Heart left ventricle (tissue), 16 donors: ENCODE measurements around the gene NECTIN2. TPM values are rescaled to one million over a fixed set of nuclear protein-coding genes. Genes with fewer than 3 reads are reported as not detected.

Source experiments
- ATAC-seq, 4 donors: fragments of 200-7000 bp; cut with Tn5 transposase; one replicate each; pipeline ENCODE4 v1.9.1; 2020 to 2022; ENCODE audit warnings: moderate library complexity in 4 of 4, mild to moderate bottlenecking in 3 of 4, moderate number of reproducible peaks in 1 of 4
- DNase-seq, 5 donors: peaks; one replicate each; pipeline ENCODE4 v3.0.0-alpha.2; 2020
- H3K27ac ChIP-seq, 12 donors: fragments of 200-600 bp; sonication (generic) in 4 of 12; one replicate each; pipeline versions ENCODE4 v1.5.0 to v1.8.0; 2016 to 2022; ENCODE audit warnings: mild to moderate bottlenecking in 2 of 12
- H3K27me3 ChIP-seq, 9 donors: fragments of 200-600 bp; sonication (generic) in 2 of 9; one replicate each; pipeline versions ENCODE4 v1.5.1 to v1.8.0; 2016 to 2022; ENCODE audit warnings: mild to moderate bottlenecking in 3 of 9
- H3K36me3 ChIP-seq, 9 donors: fragments of 200-600 bp; sonication (generic) in 2 of 9; one replicate each; pipeline versions ENCODE4 v1.5.0 to v1.8.0; 2018 to 2022; ENCODE audit warnings: mild to moderate bottlenecking in 2 of 9
- H3K4me1 ChIP-seq, 12 donors: fragments of 200-600 bp; sonication (generic) in 4 of 12; one replicate each; pipeline versions ENCODE4 v1.5.0 to v1.8.0; 2016 to 2022; ENCODE audit warnings: mild to moderate bottlenecking in 3 of 12
- H3K4me3 ChIP-seq, 12 donors: fragments of 200-600 bp; sonication (generic) in 4 of 12; one replicate each; pipeline versions ENCODE4 v1.5.0 to v1.8.0; 2017 to 2022; ENCODE audit warnings: mild to moderate bottlenecking in 9 of 12, moderate library complexity in 4 of 12
- H3K9me3 ChIP-seq, 12 donors: fragments of 200-600 bp; sonication (generic) in 4 of 12; one replicate each; pipeline versions ENCODE4 v1.5.0 to v1.8.0; 2016 to 2022; ENCODE audit warnings: mild to moderate bottlenecking in 1 of 12
- POLR2A ChIP-seq, 2 donors: fragments of 450-650 bp; IDR thresholded peaks; one replicate each; pipeline ENCODE4 v1.6.1; 2017; ENCODE audit warnings: antibody characterized with exemption in 2 of 2, mild to moderate bottlenecking in 2 of 2, moderate library complexity in 2 of 2
- WGBS, 4 donors: extraction: QIAGEN DNeasy Blood & Tissue Kit in 2 of 4; methylation state at CpG; one replicate each; pipeline versions ENCODE4 v1.1.5 to v1.1.7; 2013 to 2018; 5-methylcytosine and 5-hydroxymethylcytosine counted together
- intact Hi-C, 10 donors: fragments of 100-400 bp; cut with DNase I; formaldehyde crosslinking; loops; one replicate each; pipeline versions ENCODE4 v1.11.1 to v1.14.2; 2022
- polyA plus RNA-seq, 2 donors: library from polyadenylated mRNA; stranded (reverse); fragments of 200-250 nt; gene quantifications; one replicate each; pipeline ENCODE4 v1.2.3, GENCODE V29; 2013
- total RNA-seq, 9 donors: library from RNA; depleted of rRNA in 2 of 9; stranded (reverse); fragments of >200 nt in 2 of 9; fragmentation: NEBNext Ultra II Directional in 3 of 9; extraction: Animal tissue kit (Norgen Biotek cat#: 25700) in 3 of 9; gene quantifications; one replicate each; pipeline versions ENCODE4 v1.1.0 to v1.2.4, GENCODE V29; 2016 to 2023
- TF ChIP-seq, protein P1 (sequence below), 12 donors: fragments of 200-600 bp; sonication (generic) in 4 of 12; IDR thresholded peaks; one replicate each; pipeline versions ENCODE4 v1.5.0 to v1.8.0; 2018 to 2022; ENCODE audit warnings: antibody characterized with exemption in 12 of 12, mild to moderate bottlenecking in 5 of 12
- donor health status: ischemic (EF 13 %, LVEDD 7.1; RV severe dilation, severe dysfunction).
- donor health status: healthy with polysubstance abuse.
- donor health status: DM: no; HTN: yes; CAD: no.
- donor health status: DM: no; HTN: no; CAD: no.
- donor health status: ischemic (EF 25% LVEDD 6.9; RV normal size, moderate dysfunction).
- donor health status: ischemic (EF 25% LVEDD 5.7; RV mildly dilated, moderate dysfunction).
- donor health status: healthy.
- donor health status: DM: yes; HTN: yes; CAD: no.
- donor health status: ischemic (EF 35%, LVEDD 5.7; RV mildly dilated, moderate dysfunction).
- donor health status: nonischemic (EF 11% LVEDD 7.7; RV severe dilation, severe dysfunction).
- donor health status: DM: yes; HTN: yes; CAD: no.
- donor health status: PGD.
- donor health status: ischemic (EF 29% LVEDD 5.4; RV normal size, mild dysfunction).
- donor health status: nonischemic (EF 23%, LVEDD 6.1; RV moderate dilation, normal function).

Gene NECTIN2
- total and polyA plus RNA-seq, 11 donors: 37.0 to 99.6 (median 57.6) TPM

DNA sequence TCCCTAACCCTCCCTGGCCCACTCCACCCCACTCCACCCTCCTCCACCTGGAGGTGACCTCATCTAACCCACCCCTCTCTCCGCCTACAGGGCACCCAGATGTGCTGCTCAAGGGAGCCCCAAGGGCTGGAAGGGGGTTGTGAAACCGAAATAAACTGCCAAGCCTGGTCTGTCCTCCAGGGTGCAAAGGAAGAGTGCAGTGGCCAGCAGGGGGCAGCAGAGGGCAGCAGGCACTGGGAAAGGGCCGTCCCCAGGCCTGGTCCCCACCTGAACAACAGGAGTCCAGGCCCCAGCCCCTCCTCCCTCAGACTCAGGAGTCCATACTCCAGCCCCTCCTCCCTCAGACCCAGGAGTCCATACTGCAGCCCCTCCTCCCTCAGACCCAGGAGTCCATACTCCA is 45.6 kb upstream of the NECTIN2 start:
- DNase-seq: peak; percentile 85 to 92 (median 88)

DNA sequence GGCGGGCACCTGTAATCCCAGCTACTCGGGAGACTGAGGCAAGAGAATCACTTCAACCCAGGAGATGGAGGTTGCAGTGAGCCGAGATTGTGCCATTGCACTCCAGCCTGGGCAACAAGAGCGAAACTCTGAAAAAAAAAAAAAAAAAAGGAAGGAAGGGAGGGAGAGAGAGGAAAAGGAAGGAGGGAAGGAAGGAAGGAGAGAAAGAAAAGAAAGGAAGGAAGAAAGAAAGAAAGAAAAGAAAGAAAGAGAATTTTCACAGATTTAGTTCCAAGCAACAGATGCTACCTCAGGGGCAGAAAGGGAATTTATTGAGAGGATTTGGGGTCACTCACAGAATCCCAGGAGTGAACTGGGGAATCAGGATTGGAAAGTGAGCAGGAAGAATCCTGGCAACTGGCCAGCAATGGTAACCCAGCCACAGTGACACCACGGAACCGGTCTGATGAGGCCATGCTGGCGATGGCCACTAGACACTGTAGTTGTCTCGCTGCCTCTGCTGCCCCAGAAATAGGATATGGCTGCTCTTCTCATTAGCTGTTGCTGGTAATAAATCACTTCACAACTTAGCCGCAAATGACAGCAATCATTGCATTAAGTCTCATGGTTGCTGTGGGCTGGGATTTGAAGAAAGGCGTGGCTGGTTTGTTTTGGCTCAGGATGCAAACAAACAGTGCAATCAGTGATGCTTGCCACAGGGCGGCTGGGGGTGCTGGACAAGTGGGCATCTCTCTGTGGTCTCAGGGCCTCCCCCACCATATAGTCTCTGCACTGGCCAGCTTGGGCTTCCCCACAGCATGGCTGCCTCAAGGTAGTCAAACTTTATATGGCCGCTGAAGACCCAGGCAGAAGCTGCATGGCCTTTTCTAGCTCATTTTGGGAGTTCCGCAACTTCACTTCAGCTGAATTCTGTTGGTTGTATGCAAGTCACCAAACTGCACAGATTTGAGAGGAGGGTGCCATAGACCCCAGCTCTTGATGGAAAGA is 42.4 kb upstream of the NECTIN2 start:
- H3K9me3 ChIP-seq: no peaks in the 10 kb centered on the region
- intact Hi-C loops: loop anchor here in 1 of 10 donors (5.0 kb wide), 1 partner anchor 149 kb away; no protein-coding TSS in a partner anchor
- H3K4me3 ChIP-seq: no peak overlapping the region
- H3K27me3 ChIP-seq: no peaks in the 10 kb centered on the region
- no peak overlapping the region for H3K27ac ChIP-seq
- ATAC-seq: no peak
- no peak for DNase-seq
- 81 to 84% (median 84%) methylated on average over 13 of the region's 13 CpGs for WGBS, 4 donors
- no peak for TF ChIP-seq POLR2A (IDR thresholded peaks at IDR 0.05)
- TF ChIP-seq, protein P1, sequence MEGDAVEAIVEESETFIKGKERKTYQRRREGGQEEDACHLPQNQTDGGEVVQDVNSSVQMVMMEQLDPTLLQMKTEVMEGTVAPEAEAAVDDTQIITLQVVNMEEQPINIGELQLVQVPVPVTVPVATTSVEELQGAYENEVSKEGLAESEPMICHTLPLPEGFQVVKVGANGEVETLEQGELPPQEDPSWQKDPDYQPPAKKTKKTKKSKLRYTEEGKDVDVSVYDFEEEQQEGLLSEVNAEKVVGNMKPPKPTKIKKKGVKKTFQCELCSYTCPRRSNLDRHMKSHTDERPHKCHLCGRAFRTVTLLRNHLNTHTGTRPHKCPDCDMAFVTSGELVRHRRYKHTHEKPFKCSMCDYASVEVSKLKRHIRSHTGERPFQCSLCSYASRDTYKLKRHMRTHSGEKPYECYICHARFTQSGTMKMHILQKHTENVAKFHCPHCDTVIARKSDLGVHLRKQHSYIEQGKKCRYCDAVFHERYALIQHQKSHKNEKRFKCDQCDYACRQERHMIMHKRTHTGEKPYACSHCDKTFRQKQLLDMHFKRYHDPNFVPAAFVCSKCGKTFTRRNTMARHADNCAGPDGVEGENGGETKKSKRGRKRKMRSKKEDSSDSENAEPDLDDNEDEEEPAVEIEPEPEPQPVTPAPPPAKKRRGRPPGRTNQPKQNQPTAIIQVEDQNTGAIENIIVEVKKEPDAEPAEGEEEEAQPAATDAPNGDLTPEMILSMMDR (IDR thresholded peaks at IDR 0.05): no peak
- H3K36me3 ChIP-seq: no peaks in the 10 kb centered on the region
- peaks cover 0 to 20% (median 11%) of the 10 kb centered on the region in 12 donors for H3K4me1 ChIP-seq

More for the DNA sequence above, 45.6 kb upstream of the NECTIN2 start:
- Histone ChIP-seq H3K27ac (no peak overlapping the region), H3K36me3 (no peaks in the 10 kb centered on the region), H3K9me3 (no peaks in the 10 kb centered on the region), H3K27me3 (no peaks in the 10 kb centered on the region), H3K4me1 (peaks cover 0 to 23% (median 14%) of the 10 kb centered on the region in 12 donors), H3K4me3 (no peak overlapping the region)
- TF ChIP-seq, protein P1 (IDR thresholded peaks at IDR 0.05): peak; percentile 86 to 96 (median 91)
- no peak for TF ChIP-seq POLR2A (IDR thresholded peaks at IDR 0.05)
- ATAC-seq: peak; percentile 82 to 90 (median 88)
- WGBS, 4 donors: 0 to 10% (median 5%) methylated on average over 2 to 3 of the region's 3 CpGs
- intact Hi-C loops: loop anchor here in 6 of 10 donors (1.0 to 5.0 kb wide), 4 partner anchors 44 to 152 kb away; no protein-coding TSS in a partner anchor

DNA sequence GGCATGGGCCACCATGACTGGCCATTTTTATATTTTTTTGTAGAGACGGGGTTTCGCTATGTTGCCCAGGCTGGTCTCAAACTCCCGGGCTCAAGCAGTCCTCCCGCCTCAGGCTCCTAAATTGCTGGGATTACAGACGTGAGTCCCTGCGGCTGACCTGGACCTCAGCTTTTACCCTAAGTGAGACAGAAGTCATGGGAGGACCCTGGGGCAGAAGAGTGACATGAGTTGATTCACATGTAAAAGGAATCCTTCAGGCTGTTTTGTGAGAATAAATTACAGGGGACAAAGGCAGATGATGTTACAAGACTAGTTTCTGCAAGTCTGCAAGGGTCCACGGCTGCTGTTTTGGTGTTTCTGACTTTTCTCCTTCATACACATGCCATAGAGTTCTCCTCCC is 39.8 kb upstream of the NECTIN2 start:
- no peak overlapping the region for H3K27ac ChIP-seq
- H3K9me3 ChIP-seq: no peaks in the 10 kb centered on the region
- intact Hi-C loops: no loop called here
- peaks cover 0 to 2% (median 1%) of the 10 kb centered on the region in 9 donors for H3K36me3 ChIP-seq
- TF ChIP-seq POLR2A (IDR thresholded peaks at IDR 0.05): no peak
- TF ChIP-seq, protein P1 (IDR thresholded peaks at IDR 0.05): no peak
- no peak for ATAC-seq
- H3K4me1 ChIP-seq: peaks cover 0 to 36% (median 19%) of the 10 kb centered on the region in 12 donors
- WGBS, 4 donors: 87 to 94% (median 90%) methylated on average over 7 of the region's 7 CpGs
- no peak overlapping the region for H3K4me3 ChIP-seq
- peaks cover 0 to 8% (median 0%) of the 10 kb centered on the region in 9 donors for H3K27me3 ChIP-seq
- DNase-seq: no peak

DNA sequence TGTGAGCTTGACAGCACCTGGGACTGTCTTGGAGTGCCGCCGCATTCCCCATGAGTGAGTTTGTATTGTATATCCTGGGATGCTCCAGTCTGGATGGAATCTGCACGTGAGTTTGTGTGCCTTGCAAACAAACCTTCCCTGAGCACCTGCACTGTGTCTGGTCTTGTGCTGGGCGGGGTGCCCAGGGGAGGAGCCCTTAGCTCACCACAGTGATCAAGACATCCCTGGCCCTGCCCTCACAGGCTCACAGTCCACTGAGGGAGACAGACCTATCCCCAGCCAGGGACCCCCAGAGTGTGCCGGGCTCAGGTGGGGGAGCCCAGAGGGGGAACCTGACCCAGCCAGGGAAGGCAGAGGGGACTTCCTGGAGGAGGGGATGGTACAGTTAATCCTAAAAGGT is 38.9 kb upstream of the NECTIN2 start:
- H3K36me3 ChIP-seq: peaks cover 0 to 11% (median 4%) of the 10 kb centered on the region in 9 donors
- peaks cover 0 to 8% (median 0%) of the 10 kb centered on the region in 9 donors for H3K27me3 ChIP-seq
- H3K27ac ChIP-seq: peak overlapping the region in 3 of 12 donors; percentile 82 to 87 (median 86)
- ATAC-seq (peak in 1 of 4 donors; percentile 11), DNase-seq (no peak)
- H3K4me3 ChIP-seq: no peak overlapping the region
- H3K9me3 ChIP-seq: no peaks in the 10 kb centered on the region
- peaks cover 0 to 42% (median 22%) of the 10 kb centered on the region in 12 donors for H3K4me1 ChIP-seq
- intact Hi-C loops: no loop called here
- 63 to 80% (median 76%) methylated on average over 3 to 5 of the region's 5 CpGs for WGBS, 4 donors
- no peak for TF ChIP-seq POLR2A (IDR thresholded peaks at IDR 0.05)
- TF ChIP-seq, protein P1 (IDR thresholded peaks at IDR 0.05): no peak
